HCT116 (cell line): ENCODE measurements around the gene ERGIC3.

ENCODE experiments used
- CEBPB ChIP-seq: IDR thresholded peaks from 2 replicates; pipeline ENCODE4 v1.6.1; 2012; ENCODE audit warnings: low read depth
- EZH2 ChIP-seq: fragments of 200-600 bp; sonication (generic); IDR thresholded peaks from 2 replicates; pipeline ENCODE4 v1.6.1; 2017; ENCODE audit warnings: antibody characterized with exemption, mixed run types
- POLR2A ChIP-seq: IDR thresholded peaks from 2 replicates; pipeline ENCODE4 v1.7.0; 2011; ENCODE audit warnings: borderline replicate concordance; ENCODE audit not compliant: insufficient read depth, insufficient read length; ENCODE audit errors: extremely low read depth
- TCF7L2 ChIP-seq: IDR thresholded peaks from 2 replicates; pipeline ENCODE4 v1.7.0; 2011; ENCODE audit warnings: borderline replicate concordance, inconsistent platforms; ENCODE audit not compliant: insufficient read depth, insufficient read length; ENCODE audit errors: extremely low read depth
- TF ChIP-seq, protein P1 (sequence below), 3 experiments: fragments of 200-600 bp in 1 of 3; sonication (generic) in 1 of 3; IDR thresholded peaks in 2 of 3; conservative IDR thresholded peaks in 1 of 3; 2 replicates each; pipeline ENCODE4 v1.5.1; 2012 to 2017; ENCODE audit warnings: low read depth in 2 of 3, low read length in 2 of 3, antibody characterized with exemption in 1 of 3, borderline replicate concordance in 1 of 3, control low read depth in 1 of 3, mild to moderate bottlenecking in 1 of 3, mixed read lengths in 1 of 3, mixed run types in 1 of 3, moderate library complexity in 1 of 3; ENCODE audit not compliant: insufficient read depth in 1 of 3
- TF ChIP-seq, protein P2 (sequence below): IDR thresholded peaks from 2 replicates; pipeline ENCODE4 v1.6.1; 2011; ENCODE audit warnings: mild to moderate bottlenecking, low read length, moderate library complexity; ENCODE audit not compliant: insufficient replicate concordance; ENCODE audit errors: extremely low read depth
- TF ChIP-seq, protein P3 (sequence below): IDR thresholded peaks from 2 replicates; pipeline ENCODE4 v1.6.1; 2012

DNA sequence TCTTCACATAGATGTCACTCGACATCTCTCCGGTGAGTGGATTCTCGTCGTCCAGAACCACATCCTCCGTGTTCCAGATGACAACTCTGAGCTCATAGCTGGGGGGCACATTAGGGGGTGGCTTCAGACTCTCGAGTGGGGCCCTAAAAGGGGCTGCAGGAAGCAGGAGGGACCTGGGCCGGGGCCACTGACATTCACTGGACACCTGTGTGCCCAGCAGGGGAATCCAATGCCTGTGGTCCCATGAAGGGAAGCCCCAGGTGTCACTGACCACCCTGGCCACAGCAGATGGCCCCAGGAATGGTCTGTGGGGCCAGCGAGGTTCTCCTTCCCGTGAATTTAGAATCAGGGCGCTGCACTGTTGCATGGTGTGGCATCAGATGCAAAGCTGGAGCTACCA lies 18.7 kb downstream of the ERGIC3 start:
- TF ChIP-seq, protein P1, sequence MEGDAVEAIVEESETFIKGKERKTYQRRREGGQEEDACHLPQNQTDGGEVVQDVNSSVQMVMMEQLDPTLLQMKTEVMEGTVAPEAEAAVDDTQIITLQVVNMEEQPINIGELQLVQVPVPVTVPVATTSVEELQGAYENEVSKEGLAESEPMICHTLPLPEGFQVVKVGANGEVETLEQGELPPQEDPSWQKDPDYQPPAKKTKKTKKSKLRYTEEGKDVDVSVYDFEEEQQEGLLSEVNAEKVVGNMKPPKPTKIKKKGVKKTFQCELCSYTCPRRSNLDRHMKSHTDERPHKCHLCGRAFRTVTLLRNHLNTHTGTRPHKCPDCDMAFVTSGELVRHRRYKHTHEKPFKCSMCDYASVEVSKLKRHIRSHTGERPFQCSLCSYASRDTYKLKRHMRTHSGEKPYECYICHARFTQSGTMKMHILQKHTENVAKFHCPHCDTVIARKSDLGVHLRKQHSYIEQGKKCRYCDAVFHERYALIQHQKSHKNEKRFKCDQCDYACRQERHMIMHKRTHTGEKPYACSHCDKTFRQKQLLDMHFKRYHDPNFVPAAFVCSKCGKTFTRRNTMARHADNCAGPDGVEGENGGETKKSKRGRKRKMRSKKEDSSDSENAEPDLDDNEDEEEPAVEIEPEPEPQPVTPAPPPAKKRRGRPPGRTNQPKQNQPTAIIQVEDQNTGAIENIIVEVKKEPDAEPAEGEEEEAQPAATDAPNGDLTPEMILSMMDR (IDR thresholded peaks at IDR 0.05 in 2 of 3, conservative IDR thresholded peaks at IDR 0.05 in 1 of 3; ENCODE audit: borderline replicate concordance in 1 of 3, insufficient read depth in 1 of 3, low read depth in 2 of 3, low read length in 2 of 3) = no peak
- TF ChIP-seq EZH2 (no peak), CEBPB (no peak), TCF7L2 (no peak), POLR2A (no peak)
- TF ChIP-seq, protein P2, sequence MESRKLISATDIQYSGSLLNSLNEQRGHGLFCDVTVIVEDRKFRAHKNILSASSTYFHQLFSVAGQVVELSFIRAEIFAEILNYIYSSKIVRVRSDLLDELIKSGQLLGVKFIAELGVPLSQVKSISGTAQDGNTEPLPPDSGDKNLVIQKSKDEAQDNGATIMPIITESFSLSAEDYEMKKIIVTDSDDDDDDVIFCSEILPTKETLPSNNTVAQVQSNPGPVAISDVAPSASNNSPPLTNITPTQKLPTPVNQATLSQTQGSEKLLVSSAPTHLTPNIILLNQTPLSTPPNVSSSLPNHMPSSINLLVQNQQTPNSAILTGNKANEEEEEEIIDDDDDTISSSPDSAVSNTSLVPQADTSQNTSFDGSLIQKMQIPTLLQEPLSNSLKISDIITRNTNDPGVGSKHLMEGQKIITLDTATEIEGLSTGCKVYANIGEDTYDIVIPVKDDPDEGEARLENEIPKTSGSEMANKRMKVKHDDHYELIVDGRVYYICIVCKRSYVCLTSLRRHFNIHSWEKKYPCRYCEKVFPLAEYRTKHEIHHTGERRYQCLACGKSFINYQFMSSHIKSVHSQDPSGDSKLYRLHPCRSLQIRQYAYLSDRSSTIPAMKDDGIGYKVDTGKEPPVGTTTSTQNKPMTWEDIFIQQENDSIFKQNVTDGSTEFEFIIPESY = no peak
- TF ChIP-seq, protein P3, sequence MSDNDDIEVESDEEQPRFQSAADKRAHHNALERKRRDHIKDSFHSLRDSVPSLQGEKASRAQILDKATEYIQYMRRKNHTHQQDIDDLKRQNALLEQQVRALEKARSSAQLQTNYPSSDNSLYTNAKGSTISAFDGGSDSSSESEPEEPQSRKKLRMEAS = no peak
